MCF 10A (cell line): ENCODE measurements around the gene PAGE1. TPM values are rescaled to one million over a fixed set of nuclear protein-coding genes. Genes with fewer than 3 reads are reported as not detected.
"Not testable (repeated sequence)": the region's sequence is repeated elsewhere in the genome, so short reads cannot be mapped to it uniquely, and the experiment has no call there.

Experiments used
- Bru-seq: library from RNA; stranded (reverse); fragments of 400-500 nt; gene quantifications from one replicate; lab custom pipeline; 2021; lab: Mats Ljungman, UMichigan
- BruChase-seq, 2 experiments: library from RNA; stranded (reverse); fragments of 400-500 nt; gene quantifications; one replicate each; lab custom pipeline; 2021; lab: Mats Ljungman, UMichigan
- BruUV-seq: library from RNA; stranded (reverse); fragments of 400-500 nt; replicated peaks from 2 replicates; lab custom pipeline; 2021; lab: Mats Ljungman, UMichigan
- CTCF ChIA-PET: fragments of 300-600 bp; sonication (Branson Sonifier 250); formaldehyde crosslinking; extraction: SDS; loops from one replicate; lab custom pipeline; 2021; ENCODE audit warnings: antibody characterized with exemption, inconsistent platforms; lab: Yijun Ruan, JAX
- POLR2A ChIA-PET: fragments of 300-600, 350-650 bp; sonication (Branson Sonifier 250); formaldehyde crosslinking; extraction: SDS; loops from one replicate; lab custom pipeline; 2020; ENCODE audit warnings: antibody characterized with exemption, inconsistent platforms; lab: Yijun Ruan, JAX
- DNase-seq: peaks from one replicate; pipeline ENCODE4 v3.0.0-alpha.2; 2018; ENCODE audit not compliant: unreplicated experiment
- H3K27ac Mint-ChIP-seq: one replicate; pipeline ENCODE4 v1.8.0; 2022; ENCODE audit warnings: mild to moderate bottlenecking, low read depth, mixed read lengths; ENCODE audit not compliant: unreplicated experiment
- H3K27me3 Mint-ChIP-seq: one replicate; pipeline ENCODE4 v1.8.0; 2022; ENCODE audit warnings: mixed read lengths; ENCODE audit not compliant: insufficient read depth, unreplicated experiment
- H3K36me3 Mint-ChIP-seq: one replicate; pipeline ENCODE4 v1.8.0; 2022; ENCODE audit warnings: mild to moderate bottlenecking, moderate library complexity, mixed read lengths; ENCODE audit not compliant: insufficient read depth, unreplicated experiment
- H3K4me1 Mint-ChIP-seq: one replicate; pipeline ENCODE4 v1.8.0; 2022; ENCODE audit warnings: mixed read lengths; ENCODE audit not compliant: insufficient read depth, unreplicated experiment
- H3K4me3 Mint-ChIP-seq: one replicate; pipeline ENCODE4 v1.8.0; 2022; ENCODE audit warnings: mild to moderate bottlenecking, moderate library complexity, mixed read lengths; ENCODE audit not compliant: unreplicated experiment
- H3K9me3 Mint-ChIP-seq: one replicate; pipeline ENCODE4 v1.8.0; 2022; ENCODE audit warnings: mixed read lengths; ENCODE audit not compliant: unreplicated experiment
- intact Hi-C: fragments of 100-400 bp; cut with micrococcal nuclease; formaldehyde crosslinking; loops from 2 replicates; pipeline ENCODE4 v1.14.1; 2022
- long read RNA-seq: library from polyadenylated mRNA; stranded (forward); transcript quantifications from one replicate; pipeline ENCODE4 v2.0.0, GENCODE V29; 2022
- total RNA-seq: library from RNA; stranded (reverse); gene quantifications from 2 replicates; pipeline ENCODE4 v1.2.3, GENCODE V29; 2022
- TF ChIP-seq, protein P1 (sequence below): fragments of 200-600 bp; IDR thresholded peaks from one replicate; pipeline ENCODE4 v1.8.0; 2022; ENCODE audit warnings: antibody characterized with exemption, mild to moderate bottlenecking; ENCODE audit not compliant: unreplicated experiment

Gene PAGE1
- not detected in 2 replicates for total RNA-seq
- Bru-seq, nascent RNA: not detected
- not detected for BruChase-seq, experiment 1, labeled RNA remaining after a 6-hour chase
- BruChase-seq, experiment 2, labeled RNA remaining after a 2-hour chase: not detected
- long read RNA-seq: 0 reads

GRCh38 chrX:49695276-49696180 is at the start of gene PAGE1:
PAGE1 (minus strand) TSS chrX:49695984; CDS start chrX:49694770, 1,214 bp downstream.
- Mint-ChIP-seq H3K36me3 (no peaks in the 10 kb centered on the region), H3K27me3 (peaks cover 26% of the 10 kb centered on the region), H3K4me1 (no peaks in the 10 kb centered on the region), H3K4me3 (no peak within 1 kb of the TSS), H3K9me3 (peaks cover 7% of the 10 kb centered on the region), H3K27ac (no peak within 1 kb of the TSS)
- intact Hi-C loops: no loop called here
- ChIA-PET CTCF (no interaction called here), POLR2A (no interaction called here)
- TF ChIP-seq, protein P1, sequence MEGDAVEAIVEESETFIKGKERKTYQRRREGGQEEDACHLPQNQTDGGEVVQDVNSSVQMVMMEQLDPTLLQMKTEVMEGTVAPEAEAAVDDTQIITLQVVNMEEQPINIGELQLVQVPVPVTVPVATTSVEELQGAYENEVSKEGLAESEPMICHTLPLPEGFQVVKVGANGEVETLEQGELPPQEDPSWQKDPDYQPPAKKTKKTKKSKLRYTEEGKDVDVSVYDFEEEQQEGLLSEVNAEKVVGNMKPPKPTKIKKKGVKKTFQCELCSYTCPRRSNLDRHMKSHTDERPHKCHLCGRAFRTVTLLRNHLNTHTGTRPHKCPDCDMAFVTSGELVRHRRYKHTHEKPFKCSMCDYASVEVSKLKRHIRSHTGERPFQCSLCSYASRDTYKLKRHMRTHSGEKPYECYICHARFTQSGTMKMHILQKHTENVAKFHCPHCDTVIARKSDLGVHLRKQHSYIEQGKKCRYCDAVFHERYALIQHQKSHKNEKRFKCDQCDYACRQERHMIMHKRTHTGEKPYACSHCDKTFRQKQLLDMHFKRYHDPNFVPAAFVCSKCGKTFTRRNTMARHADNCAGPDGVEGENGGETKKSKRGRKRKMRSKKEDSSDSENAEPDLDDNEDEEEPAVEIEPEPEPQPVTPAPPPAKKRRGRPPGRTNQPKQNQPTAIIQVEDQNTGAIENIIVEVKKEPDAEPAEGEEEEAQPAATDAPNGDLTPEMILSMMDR: no peak
- no TSS peak for BruUV-seq
- DNase-seq: no peak

GRCh38 chrX:49741501-49741900 is 45.7 kb upstream of the PAGE1 start:
- POLR2A ChIA-PET, H3K9me3 Mint-ChIP-seq, DNase-seq, BruUV-seq, H3K36me3 Mint-ChIP-seq, H3K4me3 Mint-ChIP-seq, H3K27ac Mint-ChIP-seq, H3K4me1 Mint-ChIP-seq, intact Hi-C loops: not testable (repeated sequence)
- CTCF ChIA-PET: interaction anchor here (1.0 to 1.2 kb wide), 2 partner anchors 20 to 98 kb away, joined by 3 read pairs; no protein-coding TSS in a partner anchor
- H3K27me3 Mint-ChIP-seq: peaks cover 55% of the 10 kb centered on the region

GRCh38 chrX:49727847-49728246 is 32.1 kb upstream of the PAGE1 start:
- H3K9me3 Mint-ChIP-seq: no peaks in the 10 kb centered on the region
- no peak overlapping the region for H3K27ac Mint-ChIP-seq
- CTCF ChIA-PET: interaction anchor here (1.1 kb wide), 1 partner anchor 41 kb away, joined by 3 read pairs; no protein-coding TSS in a partner anchor
- intact Hi-C loops: no loop called here
- no peaks in the 10 kb centered on the region for H3K27me3 Mint-ChIP-seq
- POLR2A ChIA-PET: no interaction called here
- H3K36me3 Mint-ChIP-seq: no peaks in the 10 kb centered on the region
- no TSS peak for BruUV-seq
- no peak overlapping the region for H3K4me3 Mint-ChIP-seq
- no peak for DNase-seq
- no peaks in the 10 kb centered on the region for H3K4me1 Mint-ChIP-seq
- TF ChIP-seq, protein P1: no peak

DNA sequence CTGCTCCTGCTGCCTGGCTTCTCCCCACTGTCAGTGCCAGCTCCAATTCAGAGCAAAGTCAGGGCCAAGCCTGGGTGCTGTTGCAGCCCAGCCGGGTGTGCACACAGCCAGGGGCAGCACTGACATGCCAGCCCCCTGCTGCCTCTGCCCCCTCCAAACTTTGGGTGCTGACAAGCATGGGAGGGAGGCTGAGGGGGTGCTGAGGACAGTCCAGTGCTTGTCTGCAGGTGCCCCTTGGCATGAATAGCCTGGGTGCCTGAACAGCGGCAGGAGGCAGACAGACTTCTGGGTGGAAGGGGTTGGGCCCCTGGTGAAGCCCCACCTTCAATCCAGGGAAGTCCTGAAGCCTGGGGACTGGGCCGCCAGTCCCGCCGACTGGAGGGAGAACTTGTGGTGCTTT is 31.2 kb upstream of the PAGE1 start:
- no peak for DNase-seq
- Mint-ChIP-seq H3K9me3 (no peaks in the 10 kb centered on the region), H3K4me3 (no peak overlapping the region), H3K4me1 (no peaks in the 10 kb centered on the region), H3K27me3 (peaks cover 3% of the 10 kb centered on the region), H3K36me3 (no peaks in the 10 kb centered on the region), H3K27ac (no peak overlapping the region)
- POLR2A ChIA-PET: no interaction called here
- CTCF ChIA-PET: interaction anchor here (1.1 kb wide), 1 partner anchor 42 kb away, joined by 3 read pairs; no protein-coding TSS in a partner anchor
- no TSS peak for BruUV-seq
- intact Hi-C loops: no loop called here
- TF ChIP-seq, protein P1: no peak
